Endodermal cell (in vitro differentiated cells): ENCODE data around the gene RPL39. TPM values are rescaled to one million over a fixed set of nuclear protein-coding genes. Genes with fewer than 3 reads are reported as not detected.

ENCODE experiments used
- DNase-seq: peaks from one replicate; pipeline ENCODE4 v3.0.0-alpha.2; 2017
- H3K27ac ChIP-seq: 2 replicates; pipeline ENCODE4 v1.5.1; 2013; ENCODE audit warnings: mild to moderate bottlenecking, low read depth, low read length, moderate library complexity
- H3K27me3 ChIP-seq: 2 replicates; pipeline ENCODE4 v1.6.1; 2013; ENCODE audit warnings: mild to moderate bottlenecking, low read length, moderate library complexity; ENCODE audit not compliant: insufficient read depth, control insufficient read depth, poor library complexity, severe bottlenecking
- H3K36me3 ChIP-seq: 2 replicates; pipeline ENCODE4 v1.7.0; 2013; ENCODE audit warnings: mild to moderate bottlenecking, low read length, moderate library complexity; ENCODE audit not compliant: control insufficient read depth, insufficient read depth
- H3K4me1 ChIP-seq: one replicate; pipeline ENCODE4 v1.7.0; 2013; ENCODE audit warnings: low read length; ENCODE audit not compliant: control insufficient read depth, insufficient read depth
- H3K4me3 ChIP-seq: 2 replicates; pipeline ENCODE4 v1.5.1; 2013; ENCODE audit warnings: mild to moderate bottlenecking, low read length, moderate library complexity
- H3K9ac ChIP-seq: 2 replicates; pipeline ENCODE4 v1.6.1; 2013; ENCODE audit warnings: mild to moderate bottlenecking, low read length, moderate library complexity; ENCODE audit not compliant: poor library complexity, severe bottlenecking; ENCODE audit errors: extremely low read depth
- H3K9me3 ChIP-seq: 2 replicates; pipeline ENCODE4 v1.6.1; 2013; ENCODE audit warnings: mild to moderate bottlenecking, low read length, moderate library complexity; ENCODE audit not compliant: control insufficient read depth
- H3K27ac Mint-ChIP-seq: 2 replicates; pipeline ENCODE4 v1.8.0; 2020; ENCODE audit warnings: mixed read lengths
- H3K27me3 Mint-ChIP-seq: 2 replicates; pipeline ENCODE4 v1.8.0; 2021; ENCODE audit warnings: mild to moderate bottlenecking, mixed read lengths; ENCODE audit not compliant: insufficient read depth
- H3K36me3 Mint-ChIP-seq: 2 replicates; pipeline ENCODE4 v1.8.0; 2020; ENCODE audit warnings: low read depth, mixed read lengths
- H3K4me1 Mint-ChIP-seq: 2 replicates; pipeline ENCODE4 v1.8.0; 2020; ENCODE audit warnings: mixed read lengths
- H3K4me3 Mint-ChIP-seq: 2 replicates; pipeline ENCODE4 v1.8.0; 2020; ENCODE audit warnings: mild to moderate bottlenecking, moderate library complexity, mixed read lengths
- H3K9me3 Mint-ChIP-seq: 2 replicates; pipeline ENCODE4 v1.8.0; 2020; ENCODE audit warnings: mild to moderate bottlenecking, mixed read lengths
- WGBS, 2 experiments: methylation state at CpG; one replicate each; pipeline versions ENCODE4 v1.1.5 to v1.1.7; 2013; ENCODE audit warnings: missing lambda C conversion rate in 2 of 2, mixed read lengths in 1 of 2; ENCODE audit not compliant: insufficient coverage in 1 of 2, insufficient read length in 1 of 2; 5-methylcytosine and 5-hydroxymethylcytosine counted together
- total RNA-seq, 2 donors: library from RNA; stranded (reverse); fragmentation: NEBNext Ultra II Directional in 1 of 2; extraction: Animal tissue kit (Norgen Biotek cat#: 25700) in 1 of 2; gene quantifications; 2 replicates in 1 of 2; 3 replicates in 1 of 2; pipeline ENCODE4 v1.2.1, GENCODE V29; 2021
- TF ChIP-seq, protein P1 (sequence below): fragments of 200-600 bp; sonication (generic); conservative IDR thresholded peaks from 2 replicates; pipeline ENCODE4 v1.5.0; 2021; ENCODE audit warnings: antibody characterized with exemption, mild to moderate bottlenecking

The RPL39 gene
- total RNA-seq, 2 donors from 2014 or later = 1,848 to 1,992 TPM

DNA sequence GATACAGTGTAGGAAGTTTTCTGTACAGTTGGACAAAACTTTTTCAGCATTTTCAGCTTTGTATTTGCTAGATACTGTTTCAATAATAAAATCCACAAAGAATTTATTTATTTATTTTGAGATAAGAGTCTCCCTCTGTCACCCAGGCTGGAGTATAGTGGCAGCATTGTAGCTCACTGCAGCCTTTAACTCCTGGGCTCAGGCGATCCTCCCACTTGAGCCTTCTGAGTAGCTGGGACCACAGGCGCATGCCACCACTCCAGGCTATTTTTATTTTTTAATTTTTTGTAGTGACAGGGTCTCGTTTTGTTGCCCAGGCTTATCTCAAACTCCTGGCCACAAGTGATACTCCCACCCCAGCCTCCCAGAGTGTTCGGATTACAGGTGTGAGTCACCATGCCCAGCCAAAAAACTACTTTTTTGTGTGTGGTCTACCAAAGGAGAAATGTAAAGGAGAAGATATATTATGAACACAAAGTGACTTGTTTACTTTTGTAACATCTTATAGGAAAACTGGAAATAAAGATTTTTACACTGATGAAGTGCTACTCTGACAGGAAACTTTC lies 46.1 kb downstream of the RPL39 start:
- no peaks in the 10 kb centered on the region for H3K4me1 ChIP-seq
- no peak for DNase-seq
- no peaks in the 10 kb centered on the region for H3K9me3 ChIP-seq
- Mint-ChIP-seq H3K27me3 (no peaks in the 10 kb centered on the region), H3K36me3 (no peaks in the 10 kb centered on the region), H3K4me3 (no peak overlapping the region), H3K4me1 (no peaks in the 10 kb centered on the region), H3K9me3 (peaks cover 52% of the 10 kb centered on the region), H3K27ac (no peak overlapping the region)
- H3K27me3 ChIP-seq = no peaks in the 10 kb centered on the region
- H3K27ac ChIP-seq = no peak overlapping the region
- H3K36me3 ChIP-seq = no peaks in the 10 kb centered on the region
- H3K4me3 ChIP-seq = no peak overlapping the region
- TF ChIP-seq, protein P1, sequence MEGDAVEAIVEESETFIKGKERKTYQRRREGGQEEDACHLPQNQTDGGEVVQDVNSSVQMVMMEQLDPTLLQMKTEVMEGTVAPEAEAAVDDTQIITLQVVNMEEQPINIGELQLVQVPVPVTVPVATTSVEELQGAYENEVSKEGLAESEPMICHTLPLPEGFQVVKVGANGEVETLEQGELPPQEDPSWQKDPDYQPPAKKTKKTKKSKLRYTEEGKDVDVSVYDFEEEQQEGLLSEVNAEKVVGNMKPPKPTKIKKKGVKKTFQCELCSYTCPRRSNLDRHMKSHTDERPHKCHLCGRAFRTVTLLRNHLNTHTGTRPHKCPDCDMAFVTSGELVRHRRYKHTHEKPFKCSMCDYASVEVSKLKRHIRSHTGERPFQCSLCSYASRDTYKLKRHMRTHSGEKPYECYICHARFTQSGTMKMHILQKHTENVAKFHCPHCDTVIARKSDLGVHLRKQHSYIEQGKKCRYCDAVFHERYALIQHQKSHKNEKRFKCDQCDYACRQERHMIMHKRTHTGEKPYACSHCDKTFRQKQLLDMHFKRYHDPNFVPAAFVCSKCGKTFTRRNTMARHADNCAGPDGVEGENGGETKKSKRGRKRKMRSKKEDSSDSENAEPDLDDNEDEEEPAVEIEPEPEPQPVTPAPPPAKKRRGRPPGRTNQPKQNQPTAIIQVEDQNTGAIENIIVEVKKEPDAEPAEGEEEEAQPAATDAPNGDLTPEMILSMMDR = no peak
- WGBS, 2 experiments = 80 to 100% methylated on average over 2 of the region's 4 CpGs
- no peak overlapping the region for H3K9ac ChIP-seq

DNA sequence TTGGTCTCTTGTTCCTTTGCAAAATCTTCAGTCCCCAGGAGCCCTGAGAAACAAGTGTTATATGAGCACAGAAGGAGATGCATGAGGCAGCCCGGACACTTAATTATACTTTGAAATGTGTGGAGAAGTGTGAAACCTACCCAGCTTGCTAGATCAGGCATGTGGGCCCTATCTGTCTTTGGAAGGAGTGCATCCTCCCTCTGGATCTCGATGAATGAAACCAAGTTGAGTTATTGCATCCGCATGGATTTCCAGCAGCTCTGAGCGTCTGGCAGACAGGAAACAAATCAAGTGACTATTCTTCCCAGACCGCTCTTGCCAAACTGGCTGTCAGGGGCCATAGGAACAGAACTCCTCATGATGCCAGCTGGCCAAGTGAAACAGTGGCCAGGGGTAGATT lies 52.7 kb downstream of the RPL39 start:
- Histone ChIP-seq H3K36me3 (no peaks in the 10 kb centered on the region), H3K4me1 (no peaks in the 10 kb centered on the region), H3K27me3 (no peaks in the 10 kb centered on the region), H3K9me3 (no peaks in the 10 kb centered on the region), H3K27ac (no peak overlapping the region), H3K4me3 (no peak overlapping the region), H3K9ac (no peak overlapping the region)
- Mint-ChIP-seq H3K4me3 (no peak overlapping the region), H3K36me3 (no peaks in the 10 kb centered on the region), H3K27me3 (no peaks in the 10 kb centered on the region), H3K9me3 (peaks cover 59% of the 10 kb centered on the region), H3K4me1 (no peaks in the 10 kb centered on the region), H3K27ac (no peak overlapping the region)
- WGBS, 2 experiments = 77 to 92% methylated on average over 2 to 5 of the region's 5 CpGs
- TF ChIP-seq, protein P1 = no peak
- no peak for DNase-seq

Other genes starting within 250 kb of the RPL39 start
- gene STEEP1, start 226.2 kb downstream of the RPL39 start, total RNA-seq = 10 to 100 TPM; 18.7 to 19.8 TPM
- 10 to 100 TPM; 59.7 to 64.0 TPM for gene UBE2A, start 217.1 kb downstream of the RPL39 start, total RNA-seq
- 10 to 100 TPM; 14.3 to 15.8 TPM for gene NKRF, start 185.2 kb downstream of the RPL39 start, total RNA-seq
- 10 to 100 TPM; 11.5 to 18.7 TPM for gene SEPTIN6, start 98.5 kb downstream of the RPL39 start, total RNA-seq
- gene SOWAHD, start 33.0 kb downstream of the RPL39 start, total RNA-seq = 1 to 10 TPM; 1.7 to 2.7 TPM
- 10 to 100 TPM; 19.0 to 21.9 TPM for gene UPF3B, start 61.3 kb upstream of the RPL39 start, total RNA-seq
- gene RNF113A, start 80.1 kb upstream of the RPL39 start, total RNA-seq = 1 to 10 TPM; 9.3 to 9.8 TPM
- 10 to 100 TPM; 63.9 to 87.5 TPM for gene NDUFA1, start 80.2 kb upstream of the RPL39 start, total RNA-seq
- gene AKAP14, start 104.3 kb upstream of the RPL39 start, total RNA-seq = under 1 TPM in 1 of 2 donors, not detected in 1; 0.79 TPM
- gene NKAP, start 152.1 kb upstream of the RPL39 start, total RNA-seq = 10 to 100 TPM in 1 of 2 donors, 1 to 10 TPM in 1; 7.7 to 10.8 TPM